ENCODE measurements around the gene ARHGAP19.

ARHGAP19 gene, protein sequence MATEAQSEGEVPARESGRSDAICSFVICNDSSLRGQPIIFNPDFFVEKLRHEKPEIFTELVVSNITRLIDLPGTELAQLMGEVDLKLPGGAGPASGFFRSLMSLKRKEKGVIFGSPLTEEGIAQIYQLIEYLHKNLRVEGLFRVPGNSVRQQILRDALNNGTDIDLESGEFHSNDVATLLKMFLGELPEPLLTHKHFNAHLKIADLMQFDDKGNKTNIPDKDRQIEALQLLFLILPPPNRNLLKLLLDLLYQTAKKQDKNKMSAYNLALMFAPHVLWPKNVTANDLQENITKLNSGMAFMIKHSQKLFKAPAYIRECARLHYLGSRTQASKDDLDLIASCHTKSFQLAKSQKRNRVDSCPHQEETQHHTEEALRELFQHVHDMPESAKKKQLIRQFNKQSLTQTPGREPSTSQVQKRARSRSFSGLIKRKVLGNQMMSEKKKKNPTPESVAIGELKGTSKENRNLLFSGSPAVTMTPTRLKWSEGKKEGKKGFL

DNA sequence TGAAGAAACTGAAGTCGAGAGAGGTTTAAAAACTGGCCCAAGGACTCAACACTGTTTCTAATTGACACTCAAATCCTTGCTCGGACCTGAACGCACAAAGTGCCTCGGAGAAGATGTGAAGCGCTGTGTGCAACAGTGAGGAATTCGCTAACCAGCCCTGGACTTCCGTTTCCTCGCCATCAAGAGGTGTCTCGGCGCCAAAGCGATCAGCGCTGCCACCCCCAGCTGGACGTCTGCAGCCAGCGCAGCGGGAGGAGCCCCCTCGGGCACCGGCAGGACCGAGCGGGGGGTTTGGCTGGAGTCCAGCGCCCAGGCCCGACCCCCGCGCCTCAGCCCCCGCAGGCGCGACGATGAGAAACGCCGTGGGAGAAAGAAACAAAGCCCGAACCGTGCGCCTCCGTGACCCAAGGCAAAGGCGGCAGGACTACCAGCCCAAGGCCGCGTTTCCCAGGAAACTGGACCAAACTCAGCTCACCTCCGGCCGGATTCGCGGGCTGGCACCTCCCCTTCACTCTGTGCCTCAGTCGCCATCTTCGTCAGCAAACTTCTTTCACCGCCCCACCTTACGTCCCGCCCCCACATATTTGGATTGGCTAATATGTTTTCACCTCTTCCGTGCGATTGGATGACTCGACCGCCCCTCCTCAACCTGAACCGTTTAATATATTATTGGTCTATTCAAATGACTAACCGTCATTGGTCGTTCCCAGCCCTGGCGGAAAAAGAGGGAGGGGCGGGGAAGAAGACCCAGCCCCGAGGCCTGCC lies at the start of gene ARHGAP19:
TSS of gene ARHGAP19 (minus strand) at position 541 of the 765 bp plus-strand sequence. CDS start at position 531, 10 bp downstream.
- DNase-seq (ENCODE audit: low spot score): peak; percentile 98

DNA sequence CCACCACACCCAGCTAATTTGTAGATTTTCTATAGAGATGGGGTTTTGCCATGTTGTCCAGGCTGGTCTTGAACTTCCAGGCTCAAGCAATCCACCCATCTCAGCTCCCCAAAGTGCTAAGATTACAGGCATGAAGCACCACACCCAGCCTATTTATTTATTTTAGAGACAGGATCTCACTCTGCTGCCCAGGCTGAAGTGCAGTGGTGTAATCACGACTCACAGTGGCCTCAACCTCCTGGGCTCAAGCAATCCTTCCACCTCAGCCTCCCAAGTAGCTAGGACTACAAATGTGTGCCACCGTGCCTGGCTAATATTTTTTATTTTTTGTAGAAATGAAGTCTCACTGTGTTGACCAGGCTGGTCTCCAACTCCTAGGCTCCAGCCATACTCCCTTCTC lies 49.0 kb upstream of the ARHGAP19 start:
- no peak for DNase-seq (ENCODE audit: low spot score)

DNA sequence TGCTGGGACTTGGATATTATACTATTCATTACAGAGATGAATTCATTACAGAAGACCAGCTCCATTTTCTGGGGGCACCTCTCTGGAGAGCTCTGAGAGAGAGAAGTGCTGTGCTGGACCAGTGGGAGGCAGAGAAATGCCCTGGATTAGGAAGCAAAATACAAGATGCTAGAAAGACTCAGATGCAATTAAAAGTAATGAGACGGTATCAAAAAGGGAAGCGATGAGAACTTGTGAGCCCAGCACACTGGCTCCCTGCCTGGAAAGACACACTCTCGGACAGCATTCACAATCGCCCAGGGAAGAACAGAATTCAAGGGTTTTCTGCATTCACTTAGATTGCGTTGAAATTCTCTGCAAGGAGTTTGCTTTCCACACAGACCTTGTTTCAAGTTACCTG lies 45.6 kb upstream of the ARHGAP19 start:
- no peak for DNase-seq (ENCODE audit: low spot score)

- DNase-seq (ENCODE audit: low spot score): no peak
These were observed 44.8 kb upstream of the ARHGAP19 start for GRCh38 chr10:97336942-97337831.

- DNase-seq (ENCODE audit: low spot score): no peak
These were observed 44.0 kb upstream of the ARHGAP19 start for GRCh38 chr10:97336446-97336845.

- no peak for DNase-seq (ENCODE audit: low spot score)
These were observed 43.6 kb upstream of the ARHGAP19 start for GRCh38 chr10:97336006-97336405.

DNA sequence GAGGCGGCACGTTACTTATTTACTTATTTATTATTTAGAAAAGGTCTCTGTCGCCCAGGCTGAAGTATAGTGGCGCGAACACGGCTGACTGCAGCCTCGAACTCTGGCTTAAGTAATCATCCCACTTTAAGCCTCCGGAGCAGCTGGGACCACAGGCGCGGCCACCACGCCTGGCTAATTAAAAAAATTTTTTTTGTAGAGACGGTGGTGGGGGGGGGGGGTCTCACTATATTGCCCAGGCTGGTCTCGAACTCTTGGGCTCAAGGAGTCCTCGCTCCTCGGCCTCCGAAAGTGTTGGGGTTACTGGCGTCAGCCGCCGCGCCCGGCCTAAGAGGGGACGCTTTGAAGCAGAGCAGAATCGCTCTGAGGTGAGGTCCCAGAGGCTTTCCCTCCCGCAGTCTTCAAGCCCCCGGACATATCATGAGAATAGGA lies 42.8 kb upstream of the ARHGAP19 start:
- no peak for DNase-seq (ENCODE audit: low spot score)

DNA sequence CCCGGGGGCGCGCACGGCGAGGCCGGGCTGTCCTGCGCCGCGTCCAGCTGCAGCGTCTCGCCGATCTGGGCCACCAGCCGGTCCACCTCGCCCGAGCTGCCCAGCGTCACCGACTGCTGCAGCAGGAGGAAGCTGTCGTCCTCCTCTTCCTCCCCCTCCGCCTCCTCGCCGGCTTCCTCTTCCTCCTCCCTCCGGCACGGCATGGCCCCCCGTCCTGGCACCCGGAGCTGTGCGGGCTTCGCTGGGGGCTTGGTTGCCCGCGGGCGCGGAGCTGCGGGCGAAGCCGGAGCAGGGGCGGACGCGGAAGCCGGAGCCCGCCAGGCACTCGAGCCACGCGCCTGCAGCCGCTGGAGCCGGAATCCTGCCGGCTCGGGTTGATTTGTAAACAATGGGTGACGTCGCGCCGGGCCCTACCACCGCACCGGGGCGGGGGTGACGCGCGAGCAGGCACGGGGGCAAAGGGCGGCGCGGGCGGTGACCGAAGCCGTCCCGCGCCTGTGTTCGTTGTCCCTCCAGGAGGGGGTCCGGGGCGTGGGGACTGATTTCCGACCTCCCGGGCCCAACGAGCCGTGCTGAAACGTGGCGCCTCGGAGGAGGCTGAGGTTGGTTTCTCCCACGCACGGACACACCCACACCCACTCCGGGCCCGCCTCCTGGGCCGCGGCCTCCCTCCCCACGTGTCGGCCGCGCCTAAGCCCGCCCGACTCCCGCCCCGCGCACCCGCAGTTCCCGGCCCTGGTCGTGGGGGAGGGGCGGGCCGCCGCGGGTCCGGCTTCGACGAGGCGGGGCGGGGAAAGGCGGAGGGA lies 42.1 kb upstream of the ARHGAP19 start, which contains the start of gene FRAT2:
TSS of gene FRAT2 (minus strand) at position 360 of the 806 bp plus-strand sequence. CDS start at position 203, 157 bp downstream.
- DNase-seq (ENCODE audit: low spot score): peak; percentile 88

DNA sequence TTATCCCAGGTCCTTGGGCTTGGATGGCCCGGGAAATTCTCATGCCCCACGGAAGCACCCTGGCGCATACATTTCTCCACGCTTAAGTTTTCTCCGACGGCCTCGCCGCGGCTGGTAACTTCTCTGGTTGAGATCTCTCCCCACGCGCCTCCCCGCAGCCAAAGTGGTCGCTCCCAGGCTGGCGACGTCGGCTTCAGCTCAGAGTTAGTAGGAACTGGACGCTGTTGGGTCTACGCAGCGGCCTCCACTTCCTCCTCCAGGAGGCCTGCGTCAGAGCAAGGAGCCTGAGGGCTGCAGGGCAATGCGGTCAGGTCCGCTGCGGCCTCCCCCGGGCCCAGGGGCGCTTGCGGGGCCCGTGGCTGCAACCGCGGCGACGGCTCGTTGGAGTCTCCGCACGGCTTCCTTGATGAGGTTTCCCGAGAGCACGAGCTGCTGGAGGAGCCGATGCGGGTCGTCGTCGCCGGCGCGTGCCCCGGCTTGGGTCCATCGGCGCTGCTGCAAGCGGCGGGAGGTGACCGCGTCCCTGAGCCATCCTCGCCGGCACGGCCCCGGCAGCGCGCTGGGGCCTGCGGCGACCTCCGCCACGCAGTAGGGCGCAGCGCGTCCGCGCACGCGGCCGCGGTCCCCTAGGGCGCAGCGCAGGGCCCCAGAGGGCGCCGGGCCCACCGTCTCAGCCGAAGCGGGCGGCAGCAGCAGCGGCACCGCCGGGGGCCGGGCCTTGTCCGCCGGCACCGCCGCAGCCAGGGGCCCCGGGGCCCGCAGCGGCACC lies 41.3 kb upstream of the ARHGAP19 start:
- DNase-seq (ENCODE audit: low spot score): peak; percentile 56

GRCh38 chr10:97333351-97333600 lies 40.8 kb upstream of the ARHGAP19 start:
- peak; percentile 49 for DNase-seq (ENCODE audit: low spot score)

GRCh38 chr10:97332591-97333350 lies 40.3 kb upstream of the ARHGAP19 start:
- peak; percentile 62 for DNase-seq (ENCODE audit: low spot score)

DNA sequence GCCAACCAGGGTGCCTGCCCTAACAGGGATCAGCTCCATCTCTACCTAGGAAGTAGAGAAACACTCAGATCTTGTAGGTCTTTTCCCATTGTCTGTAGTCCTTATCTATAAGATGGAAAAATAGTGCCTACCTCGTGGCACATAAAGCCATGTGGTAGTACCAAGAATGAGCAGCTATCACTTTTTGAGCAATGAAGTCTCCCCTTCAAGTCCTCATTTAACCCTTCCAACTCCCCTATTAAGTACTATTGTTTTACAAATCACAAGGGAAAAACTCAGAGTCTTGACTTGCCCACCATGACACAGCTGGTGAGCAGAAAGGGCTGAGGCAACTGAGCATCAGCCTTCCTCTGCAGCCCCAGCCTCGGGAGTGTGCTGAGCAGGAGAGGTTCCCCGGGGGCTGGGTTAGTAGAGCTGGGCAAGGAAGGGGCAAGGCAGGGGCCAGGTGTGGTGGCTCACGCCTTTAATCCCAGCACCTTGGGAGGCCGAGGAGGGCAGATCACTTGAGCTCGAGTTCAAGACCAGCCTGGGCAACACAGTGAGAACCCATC lies 38.8 kb upstream of the ARHGAP19 start:
- DNase-seq (ENCODE audit: low spot score): no peak

DNA sequence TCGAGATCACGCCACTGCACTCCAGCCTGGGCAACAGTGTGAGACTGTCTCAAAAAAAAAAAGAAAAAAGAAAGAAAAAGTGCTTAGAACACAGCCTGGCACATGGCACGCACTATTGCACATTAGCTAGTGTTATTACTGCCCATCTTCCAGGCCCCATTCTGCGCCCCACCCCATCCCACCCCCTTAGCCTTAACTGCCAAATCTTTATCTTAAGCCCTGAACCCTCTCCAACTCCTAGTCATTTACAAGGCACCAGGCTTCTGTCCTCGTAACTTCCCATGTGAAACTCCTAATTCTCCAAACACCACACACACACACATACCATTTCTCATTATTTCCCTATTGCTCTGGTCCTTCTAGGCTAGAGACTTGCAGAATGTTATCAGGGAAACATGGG lies 37.3 kb upstream of the ARHGAP19 start:
- no peak for DNase-seq (ENCODE audit: low spot score)

DNA sequence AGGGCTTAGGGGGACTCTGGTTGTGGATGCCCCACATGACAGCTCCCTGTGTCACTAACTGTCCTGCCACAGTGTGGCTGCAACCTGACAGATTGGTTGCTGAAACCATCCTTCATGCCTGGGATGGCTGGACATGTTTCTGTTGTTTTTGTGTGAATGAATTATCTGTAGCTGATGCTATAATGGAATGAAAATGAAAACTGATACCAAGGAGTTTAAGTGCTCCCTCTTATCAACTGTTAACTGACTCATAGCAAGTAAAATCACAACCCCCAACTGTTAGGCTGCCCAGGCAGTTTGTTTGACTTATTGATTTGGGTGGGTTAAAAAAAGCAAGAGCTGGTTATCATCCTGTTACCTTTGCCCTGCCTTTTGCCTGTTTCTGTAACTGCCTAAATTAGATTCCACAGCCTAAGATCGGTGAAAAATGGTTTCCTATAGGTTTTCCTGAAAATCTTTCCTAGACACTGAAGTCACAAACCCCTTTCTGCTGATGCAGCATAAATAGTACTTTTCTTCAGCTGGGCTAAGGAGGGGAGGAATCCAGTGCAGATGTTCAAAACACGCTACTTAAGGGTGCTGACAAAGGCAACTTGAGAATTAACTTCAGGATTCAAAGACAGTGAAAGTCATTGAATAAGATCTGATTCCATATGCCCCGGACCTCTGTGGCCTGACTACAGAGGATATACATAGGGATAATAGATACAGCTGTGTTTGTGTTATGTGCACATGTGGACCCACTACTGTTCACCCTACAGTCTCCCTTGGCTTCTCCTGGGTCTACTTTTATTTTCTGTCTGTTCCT lies 36.4 kb upstream of the ARHGAP19 start:
- no peak for DNase-seq (ENCODE audit: low spot score)

DNA sequence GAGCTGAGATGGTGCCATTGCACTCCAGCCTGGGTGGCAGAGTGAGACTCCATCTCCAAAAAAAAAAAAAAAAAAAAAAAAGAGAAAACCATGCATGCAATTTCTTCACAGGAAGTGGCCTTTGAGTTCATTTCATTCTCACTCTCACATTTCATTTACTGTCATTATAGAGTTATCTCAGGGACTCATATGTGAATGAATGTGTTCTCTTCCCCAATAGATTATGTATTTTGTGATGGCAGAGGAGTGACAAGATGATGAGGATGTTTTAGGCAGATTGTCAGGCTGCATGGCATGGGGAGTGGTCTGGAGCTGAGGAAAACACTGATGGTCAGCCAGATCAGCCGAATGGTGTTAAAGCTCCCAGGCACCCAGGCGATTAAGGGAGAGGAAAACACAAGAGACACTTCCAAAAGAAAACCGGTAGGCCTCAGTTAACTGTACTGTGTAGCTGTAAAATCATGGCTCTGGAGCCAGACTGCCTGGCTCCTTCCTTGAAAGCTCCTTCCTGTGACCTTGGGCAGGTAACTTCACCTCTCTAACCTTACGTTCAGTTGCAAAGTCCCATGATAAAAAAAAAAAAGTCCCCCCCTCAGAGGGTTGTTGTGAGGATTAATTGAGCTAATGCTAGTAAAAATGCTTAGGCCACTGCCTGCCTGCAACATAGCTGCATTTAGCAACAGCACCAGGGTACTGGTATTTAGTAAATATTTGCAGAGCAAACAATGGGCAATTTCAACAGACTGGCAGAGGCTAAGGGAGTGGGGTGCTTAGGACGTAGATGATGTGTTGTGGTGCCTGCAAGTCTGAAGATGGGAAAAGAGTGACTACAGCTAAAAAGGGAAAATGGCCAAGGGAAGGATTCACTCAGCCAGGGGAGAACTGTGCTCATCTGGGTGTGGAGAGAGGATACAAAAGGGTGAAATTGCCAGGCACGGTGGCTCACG lies 35.2 kb upstream of the ARHGAP19 start:
- DNase-seq (ENCODE audit: low spot score): no peak

DNA sequence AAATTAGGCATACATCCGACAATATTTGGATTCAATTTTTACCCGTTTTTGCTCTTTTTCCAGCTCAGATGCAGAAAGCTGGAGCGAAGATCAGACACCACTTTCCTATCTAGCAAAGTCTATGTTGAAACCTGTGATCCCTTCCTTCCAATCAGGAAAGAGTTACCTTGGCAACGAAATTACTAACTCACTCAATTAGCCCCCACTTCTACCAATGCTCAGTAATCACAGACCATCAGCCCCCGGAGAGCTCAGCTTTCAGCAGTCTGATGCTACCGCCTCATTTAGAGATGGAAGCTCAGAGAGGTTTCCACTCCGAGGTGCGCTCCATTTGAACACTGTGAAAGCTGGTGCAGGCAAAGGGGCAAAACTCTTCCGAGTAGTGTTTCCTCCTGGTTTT lies 33.3 kb upstream of the ARHGAP19 start:
- no peak for DNase-seq (ENCODE audit: low spot score)

GRCh38 chr10:97323501-97323900 lies 31.1 kb upstream of the ARHGAP19 start:
- no peak for DNase-seq (ENCODE audit: low spot score)
